Activated gamma-delta T cell treated with anti-CD3 and anti-CD28 coated beads, Interleukin-2, amount 50 U/mL, for 16 hours (primary cell): ENCODE data around the gene PODXL.
"Not testable (repeated sequence)": the region's sequence is repeated elsewhere in the genome, so short reads cannot be mapped to it uniquely, and the experiment has no call there.

Source experiments
- DNase-seq: peaks from one replicate; pipeline ENCODE4 v3.0.0-alpha.2; 2020; ENCODE audit warnings: low read depth

Gene PODXL

GRCh38 chr7:131489196-131489595 lies 67.2 kb downstream of the PODXL start:
- DNase-seq: no peak

GRCh38 chr7:131488361-131488760 lies 68.1 kb downstream of the PODXL start:
- no peak for DNase-seq

GRCh38 chr7:131487217-131487616 lies 69.2 kb downstream of the PODXL start:
- DNase-seq: no peak

- DNase-seq: no peak
Observed at GRCh38 chr7:131486346-131486745, 70.1 kb downstream of the PODXL start.

GRCh38 chr7:131483586-131483985 lies 72.8 kb downstream of the PODXL start:
- DNase-seq: no peak

GRCh38 chr7:131482800-131483199 lies 73.6 kb downstream of the PODXL start:
- no peak for DNase-seq

- no peak for DNase-seq
Observed at GRCh38 chr7:131480384-131481315, 75.8 kb downstream of the PODXL start.

- DNase-seq: no peak
Observed at GRCh38 chr7:131476740-131477139, 79.7 kb downstream of the PODXL start.

GRCh38 chr7:131471250-131472004 lies 85.0 kb downstream of the PODXL start:
- DNase-seq: no peak

- no peak for DNase-seq
Observed at GRCh38 chr7:131467788-131468187, 88.6 kb downstream of the PODXL start.

GRCh38 chr7:131466735-131467365 lies 89.6 kb downstream of the PODXL start:
- no peak for DNase-seq

GRCh38 chr7:131462715-131463114 lies 93.7 kb downstream of the PODXL start:
- DNase-seq: not testable (repeated sequence)

- DNase-seq: no peak
Observed at GRCh38 chr7:131462059-131462458, 94.4 kb downstream of the PODXL start.

GRCh38 chr7:131459256-131459655 lies 97.2 kb downstream of the PODXL start:
- DNase-seq: no peak

GRCh38 chr7:131456338-131456737 lies 100.1 kb downstream of the PODXL start:
- DNase-seq: no peak

- no peak for DNase-seq
Observed at GRCh38 chr7:131455546-131455945, 100.9 kb downstream of the PODXL start.

GRCh38 chr7:131455001-131455400 lies 101.4 kb downstream of the PODXL start:
- no peak for DNase-seq

- DNase-seq: no peak
Observed at GRCh38 chr7:131454498-131454897, 101.9 kb downstream of the PODXL start.
